ENCODE measurements around the gene DISP3.

- TF ChIP-seq CTCF (IDR thresholded peaks at IDR 0.05) (no peak), POLR2A (IDR thresholded peaks at IDR 0.05) (no peak)
Measured at GRCh38 chr1:11564237-11564636, 85.3 kb downstream of the DISP3 start.
